Loucy (cell line): ENCODE data around the gene KRT76.

Experiments used
- H2AFZ ChIP-seq: fragments of 200-600 bp; sonication (generic); 2 replicates; pipeline ENCODE4 v1.6.0; 2016; ENCODE audit warnings: antibody characterized with exemption, mild to moderate bottlenecking, low read length, moderate library complexity
- H3F3A ChIP-seq: fragments of 200-600 bp; 2 replicates; pipeline ENCODE4 v1.6.0; 2016; ENCODE audit warnings: antibody characterized with exemption, low read depth, mild to moderate bottlenecking
- H3K27me3 ChIP-seq: fragments of 200-600 bp; sonication (generic); 2 replicates; pipeline ENCODE4 v1.6.1; 2014; ENCODE audit warnings: low read length, mild to moderate bottlenecking; ENCODE audit not compliant: insufficient read depth, poor library complexity, severe bottlenecking
- H3K36me3 ChIP-seq: fragments of 200-600 bp; sonication (generic); 2 replicates; pipeline ENCODE4 v1.6.1; 2016; ENCODE audit warnings: low read length; ENCODE audit not compliant: insufficient read depth
- H3K4me1 ChIP-seq: fragments of 200-600 bp; sonication (generic); 2 replicates; pipeline ENCODE4 v1.5.1; 2014; ENCODE audit warnings: low read length, mild to moderate bottlenecking; ENCODE audit not compliant: insufficient read depth, poor library complexity, severe bottlenecking
- H3K4me2 ChIP-seq: fragments of 200-600 bp; sonication (generic); 2 replicates; pipeline ENCODE4 v1.6.0; 2014; ENCODE audit warnings: antibody characterized with exemption, low read length, low read depth, mild to moderate bottlenecking; ENCODE audit not compliant: poor library complexity, severe bottlenecking
- H3K4me3 ChIP-seq: fragments of 200-600 bp; sonication (generic); 2 replicates; pipeline ENCODE4 v1.5.1; 2014; ENCODE audit warnings: low read length, mild to moderate bottlenecking, mixed read lengths; ENCODE audit not compliant: poor library complexity, severe bottlenecking
- H3K79me2 ChIP-seq: fragments of 200-600 bp; sonication (generic); 2 replicates; pipeline ENCODE4 v1.6.1; 2014; ENCODE audit warnings: low read length; ENCODE audit not compliant: insufficient read depth
- H3K9ac ChIP-seq: fragments of 200-600 bp; sonication (generic); 2 replicates; pipeline ENCODE4 v1.6.0; 2014; ENCODE audit warnings: mild to moderate bottlenecking, low read depth, low read length, moderate library complexity; ENCODE audit not compliant: poor library complexity, severe bottlenecking
- H3K9me2 ChIP-seq: fragments of 200-600 bp; sonication (generic); replicated peaks from 2 replicates; pipeline ENCODE4 v1.6.1; 2016; ENCODE audit warnings: low read depth, low read length, mixed read lengths
- H3K9me3 ChIP-seq: fragments of 200-600 bp; sonication (generic); 2 replicates; pipeline ENCODE4 v1.6.1; 2014; ENCODE audit warnings: mild to moderate bottlenecking, antibody characterized with exemption, low read length, low read depth; ENCODE audit not compliant: insufficient read depth
- H4K20me1 ChIP-seq: fragments of 200-600 bp; sonication (generic); 2 replicates; pipeline ENCODE4 v1.6.0; 2014; ENCODE audit warnings: antibody characterized with exemption, low read length, mild to moderate bottlenecking; ENCODE audit not compliant: insufficient read depth, poor library complexity, severe bottlenecking
- CTCF ChIP-seq: fragments of 200-600 bp; sonication (generic); conservative IDR thresholded peaks from 2 replicates; pipeline ENCODE4 v1.5.1; 2014; ENCODE audit warnings: mild to moderate bottlenecking, antibody characterized with exemption, low read length
- EZH2phosphoT487 ChIP-seq: fragments of 200-600 bp; IDR thresholded peaks from 2 replicates; pipeline ENCODE4 v1.6.1; 2018; ENCODE audit warnings: antibody characterized with exemption, mild to moderate bottlenecking, moderate library complexity, borderline replicate concordance

KRT76 gene

GRCh38 chr12:52767427-52767826, 9.7 kb downstream of the KRT76 start:
- Histone ChIP-seq H3K27me3 (no peaks in the 10 kb centered on the region), H3F3A (no peaks in the 10 kb centered on the region), H3K9me3 (no peaks in the 10 kb centered on the region), H3K36me3 (no peaks in the 10 kb centered on the region), H3K9ac (no peak overlapping the region), H2AFZ (no peak overlapping the region), H3K4me1 (no peaks in the 10 kb centered on the region), H3K9me2 (no peaks in the 10 kb centered on the region), H3K79me2 (no peaks in the 10 kb centered on the region), H3K4me3 (no peak overlapping the region), H4K20me1 (no peaks in the 10 kb centered on the region), H3K4me2 (no peak overlapping the region)
- TF ChIP-seq EZH2phosphoT487 (no peak), CTCF (no peak)

GRCh38 chr12:52767020-52767379, 10.1 kb downstream of the KRT76 start:
- no peaks in the 10 kb centered on the region for H3F3A ChIP-seq
- no peak overlapping the region for H3K9ac ChIP-seq
- H3K27me3 ChIP-seq: no peaks in the 10 kb centered on the region
- no peaks in the 10 kb centered on the region; the same call in 1 of the 2 replicates for H3K9me3 ChIP-seq
- H3K4me2 ChIP-seq: no peak overlapping the region
- H4K20me1 ChIP-seq: no peaks in the 10 kb centered on the region
- H3K9me2 ChIP-seq: no peaks in the 10 kb centered on the region
- H3K4me3 ChIP-seq: no peak overlapping the region
- TF ChIP-seq EZH2phosphoT487 (no peak), CTCF (no peak)
- no peak overlapping the region for H2AFZ ChIP-seq
- no peaks in the 10 kb centered on the region for H3K79me2 ChIP-seq
- H3K36me3 ChIP-seq: no peaks in the 10 kb centered on the region
- no peaks in the 10 kb centered on the region for H3K4me1 ChIP-seq

DNA sequence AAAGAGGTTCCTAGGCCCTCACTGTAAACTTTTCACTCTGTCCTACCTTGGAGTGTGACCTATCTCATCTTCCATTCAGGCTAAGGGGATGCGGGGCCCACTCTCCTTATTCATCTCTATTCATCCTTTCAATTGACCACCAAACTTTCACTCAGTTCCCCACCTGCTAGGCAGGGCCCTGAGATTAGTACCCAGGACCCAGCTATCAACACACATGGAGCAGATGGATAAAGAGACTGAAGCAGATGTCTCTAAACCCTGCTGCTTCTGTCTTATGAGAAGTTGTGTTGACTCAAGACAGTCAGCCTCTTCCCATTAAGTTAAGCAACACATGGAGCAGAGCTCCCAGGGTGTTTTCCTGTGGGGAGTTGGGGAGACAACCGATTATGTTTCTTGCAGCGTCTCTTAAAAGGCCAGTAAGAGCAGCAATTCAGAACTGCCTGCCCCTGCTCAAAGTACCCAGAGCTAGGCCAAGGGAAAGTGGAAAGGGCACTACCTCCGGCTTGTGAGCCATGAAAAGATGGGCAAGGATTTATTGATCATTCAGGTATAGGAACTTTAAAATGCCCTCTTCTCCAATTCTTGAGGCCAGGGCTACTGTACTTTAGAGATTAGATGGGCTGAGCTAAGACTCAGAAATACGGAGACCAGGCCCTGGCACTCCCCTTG, 10.7 kb downstream of the KRT76 start:
- Histone ChIP-seq H3K9me3 (no peaks in the 10 kb centered on the region; the same call in 1 of the 2 replicates), H3F3A (no peaks in the 10 kb centered on the region), H3K4me2 (no peak overlapping the region), H3K36me3 (no peaks in the 10 kb centered on the region), H4K20me1 (no peaks in the 10 kb centered on the region), H3K4me3 (no peak overlapping the region), H3K4me1 (no peaks in the 10 kb centered on the region), H3K9ac (no peak overlapping the region), H2AFZ (no peak overlapping the region), H3K27me3 (no peaks in the 10 kb centered on the region), H3K79me2 (no peaks in the 10 kb centered on the region), H3K9me2 (no peaks in the 10 kb centered on the region)
- no peak for TF ChIP-seq CTCF
- no peak for TF ChIP-seq EZH2phosphoT487
